NCI-H146 treated with DMSO at 0.1 percent for 48 hours (cell line): ENCODE data around the gene CLPTM1L.
"Not testable (repeated sequence)": the region's sequence is repeated elsewhere in the genome, so short reads cannot be mapped to it uniquely, and the experiment has no call there.

Experiments
- DNase-seq: peaks from one replicate; lab custom pipeline; 2025; ENCODE audit not compliant: unreplicated experiment; lab: John Stamatoyannopoulos, UW

The CLPTM1L gene

GRCh38 chr5:1278656-1279442 lies 66.0 kb downstream of the CLPTM1L start:
- DNase-seq: no peak

- no peak for DNase-seq
Observed at GRCh38 chr5:1278216-1278615, 66.7 kb downstream of the CLPTM1L start.

GRCh38 chr5:1277781-1278180 lies 67.1 kb downstream of the CLPTM1L start:
- no peak for DNase-seq

GRCh38 chr5:1277331-1277730 lies 67.6 kb downstream of the CLPTM1L start:
- no peak for DNase-seq

GRCh38 chr5:1276930-1277329 lies 68.0 kb downstream of the CLPTM1L start:
- DNase-seq: no peak

GRCh38 chr5:1275397-1276391 lies 69.2 kb downstream of the CLPTM1L start:
- not testable (repeated sequence) for DNase-seq

- DNase-seq: no peak
Observed at GRCh38 chr5:1274471-1274870, 70.4 kb downstream of the CLPTM1L start.

- DNase-seq: no peak
Observed at GRCh38 chr5:1273745-1274144, 71.2 kb downstream of the CLPTM1L start.

GRCh38 chr5:1272201-1272600 lies 72.7 kb downstream of the CLPTM1L start:
- no peak for DNase-seq

GRCh38 chr5:1270933-1271914 lies 73.7 kb downstream of the CLPTM1L start:
- DNase-seq: no peak

GRCh38 chr5:1270426-1270825 lies 74.5 kb downstream of the CLPTM1L start:
- DNase-seq: no peak

- DNase-seq: no peak
Observed at GRCh38 chr5:1268666-1269065, 76.2 kb downstream of the CLPTM1L start.

GRCh38 chr5:1268056-1268455 lies 76.8 kb downstream of the CLPTM1L start:
- no peak for DNase-seq
